DND-41 (cell line): Measurements from ENCODE around the gene YRDC.

ENCODE experiments used
- CTCF ChIP-seq: IDR thresholded peaks from 2 replicates; pipeline ENCODE4 v1.5.1; 2012; ENCODE audit warnings: borderline replicate concordance, low read length, moderate library complexity, mild to moderate bottlenecking; ENCODE audit not compliant: poor library complexity, severe bottlenecking; ENCODE audit errors: extremely low read depth
- EZH2 ChIP-seq: IDR thresholded peaks from 3 replicates; pipeline ENCODE4 v1.6.1; 2012; ENCODE audit warnings: borderline replicate concordance, low read depth, mild to moderate bottlenecking, moderate library complexity, low read length, inconsistent platforms; ENCODE audit not compliant: severe bottlenecking

- TF ChIP-seq CTCF: no peak
- no peak for TF ChIP-seq EZH2
These were observed 14.1 kb downstream of the YRDC start, which contains the start of gene MANEAL for GRCh38 chr1:37793773-37794371.
